ENCODE results near the gene SRRT. TPM values are rescaled to one million over a fixed set of nuclear protein-coding genes. Genes with fewer than 3 reads are reported as not detected.

SRRT gene
- total RNA-seq = 10 to 100 TPM; 28.6 to 45.0 TPM
- polyA plus RNA-seq = 10 to 100 TPM; 27.2 to 32.1 TPM

DNA sequence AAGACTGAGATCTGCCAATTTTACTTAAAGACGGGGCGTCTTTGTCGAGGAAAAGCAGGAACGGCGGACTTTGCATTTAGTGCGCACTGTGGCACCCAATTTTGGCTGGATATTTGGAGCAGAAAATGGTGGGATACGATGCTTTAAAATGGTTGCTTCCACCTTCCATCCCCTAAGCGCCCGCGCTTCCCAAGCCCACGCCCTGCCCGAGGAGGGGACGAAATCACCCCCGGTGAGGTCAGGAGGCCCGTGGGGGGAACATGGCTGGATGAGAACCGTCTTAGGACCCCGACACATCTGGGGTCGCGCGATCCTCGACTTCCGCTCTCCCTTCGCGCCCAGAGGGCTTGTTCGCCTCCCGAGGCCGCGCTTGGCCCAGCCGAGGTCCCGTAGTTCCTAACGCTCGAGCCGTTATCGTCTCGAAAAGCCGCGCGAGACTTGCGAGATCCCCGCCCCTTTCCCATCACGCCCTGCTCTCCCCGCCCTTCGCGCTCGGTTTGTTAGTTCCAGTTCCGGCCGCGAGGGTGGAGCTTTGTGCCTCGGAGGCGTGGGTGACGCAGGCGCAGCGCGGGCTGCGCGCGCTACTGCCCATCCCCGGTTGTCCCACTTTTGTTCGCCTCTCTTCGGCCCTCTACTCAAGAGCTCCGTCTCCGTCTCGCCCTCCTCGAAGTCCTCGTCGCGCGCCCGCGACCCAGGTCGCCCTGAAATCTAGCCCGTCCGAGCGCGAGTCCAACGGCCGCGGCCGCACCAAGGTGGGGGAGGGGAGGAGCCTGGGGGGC is at the start of gene SRRT:
Gene SRRT, plus strand, starts transcription at position 527 of the 779 bp plus-strand sequence. CDS start 488 bp downstream, outside the sequence.
- WGBS = 5% methylated on average over 79 of the region's 79 CpGs
- Histone ChIP-seq H3K36me3 (ENCODE audit: control insufficient read depth in 4 of 4, insufficient read depth in 3 of 4, low read depth in 1 of 4, low read length in 3 of 4) (peaks cover 2 to 34% (median 18%) of the 10 kb centered on the region in 4 donors), H3K27me3 (ENCODE audit: control insufficient read depth in 4 of 4, insufficient read depth in 4 of 4, low read length in 3 of 4) (no peaks in the 10 kb centered on the region), H3K9ac (ENCODE audit: low read depth in 1 of 2, low read length in 2 of 2) (peak within 1 kb of the TSS; percentile 63 to 75), H3K4me1 (ENCODE audit: control insufficient read depth in 4 of 4, insufficient read depth in 4 of 4, low read length in 3 of 4) (peaks cover 0 to 25% (median 24%) of the 10 kb centered on the region in 4 donors), H3K4me3 (ENCODE audit: low read depth in 1 of 3, low read length in 3 of 3) (peak within 1 kb of the TSS; percentile 86 to 88 (median 86)), H3K9me3 (ENCODE audit: control insufficient read depth in 4 of 4, low read length in 3 of 4) (no peaks in the 10 kb centered on the region), H3K27ac (ENCODE audit: low read depth in 1 of 2, low read length in 2 of 2) (peak within 1 kb of the TSS; percentile 88 to 93)
- DNase-seq (ENCODE audit: low spot score) = peak; percentile 97
- TF ChIP-seq MAX (IDR thresholded peaks at IDR 0.05) (peak; percentile 82), NR2F2 (IDR thresholded peaks at IDR 0.05) (peak; percentile 46), FOXA1 (IDR thresholded peaks at IDR 0.05) (peak; percentile 7), GABPA (IDR thresholded peaks at IDR 0.05 in 1 of 2, conservative IDR thresholded peaks at IDR 0.05 in 1 of 2) (peak in 1 of 2 donors; percentile 91), EGR1 (IDR thresholded peaks at IDR 0.05; ENCODE audit: low read depth in 2 of 2) (peak in 1 of 2 donors; percentile 76), HNF4A (conservative IDR thresholded peaks at IDR 0.05) (peak in 1 of 2 donors; percentile 36), JUND (IDR thresholded peaks at IDR 0.05) (no peak), REST (IDR thresholded peaks at IDR 0.05) (peak; percentile 77), TAF1 (conservative IDR thresholded peaks at IDR 0.05) (no peak), CTCF (IDR thresholded peaks at IDR 0.05; ENCODE audit: low read depth, low read length, missing input control) (peak; percentile 68), HNF4G (IDR thresholded peaks at IDR 0.05) (no peak), FOXA2 (IDR thresholded peaks at IDR 0.05) (no peak), RXRA (IDR thresholded peaks at IDR 0.05) (peak; percentile 49 to 52), SP1 (IDR thresholded peaks at IDR 0.05) (peak; percentile 81), YY1 (IDR thresholded peaks at IDR 0.05) (peak; percentile 98), ATF3 (IDR thresholded peaks at IDR 0.05) (no peak), RAD21 (IDR thresholded peaks at IDR 0.05) (peak in 1 of 2 donors; percentile 25)
- TF ChIP-seq, protein P1, sequence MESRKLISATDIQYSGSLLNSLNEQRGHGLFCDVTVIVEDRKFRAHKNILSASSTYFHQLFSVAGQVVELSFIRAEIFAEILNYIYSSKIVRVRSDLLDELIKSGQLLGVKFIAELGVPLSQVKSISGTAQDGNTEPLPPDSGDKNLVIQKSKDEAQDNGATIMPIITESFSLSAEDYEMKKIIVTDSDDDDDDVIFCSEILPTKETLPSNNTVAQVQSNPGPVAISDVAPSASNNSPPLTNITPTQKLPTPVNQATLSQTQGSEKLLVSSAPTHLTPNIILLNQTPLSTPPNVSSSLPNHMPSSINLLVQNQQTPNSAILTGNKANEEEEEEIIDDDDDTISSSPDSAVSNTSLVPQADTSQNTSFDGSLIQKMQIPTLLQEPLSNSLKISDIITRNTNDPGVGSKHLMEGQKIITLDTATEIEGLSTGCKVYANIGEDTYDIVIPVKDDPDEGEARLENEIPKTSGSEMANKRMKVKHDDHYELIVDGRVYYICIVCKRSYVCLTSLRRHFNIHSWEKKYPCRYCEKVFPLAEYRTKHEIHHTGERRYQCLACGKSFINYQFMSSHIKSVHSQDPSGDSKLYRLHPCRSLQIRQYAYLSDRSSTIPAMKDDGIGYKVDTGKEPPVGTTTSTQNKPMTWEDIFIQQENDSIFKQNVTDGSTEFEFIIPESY (IDR thresholded peaks at IDR 0.05) = peak; percentile 100

Data from liver (tissue), 9 donors.